ENCODE data around the gene TRNT1. TPM values are rescaled to one million over a fixed set of nuclear protein-coding genes. Genes with fewer than 3 reads are reported as not detected.

TRNT1 gene
- total RNA-seq, 1 donor = 22.4 TPM

DNA sequence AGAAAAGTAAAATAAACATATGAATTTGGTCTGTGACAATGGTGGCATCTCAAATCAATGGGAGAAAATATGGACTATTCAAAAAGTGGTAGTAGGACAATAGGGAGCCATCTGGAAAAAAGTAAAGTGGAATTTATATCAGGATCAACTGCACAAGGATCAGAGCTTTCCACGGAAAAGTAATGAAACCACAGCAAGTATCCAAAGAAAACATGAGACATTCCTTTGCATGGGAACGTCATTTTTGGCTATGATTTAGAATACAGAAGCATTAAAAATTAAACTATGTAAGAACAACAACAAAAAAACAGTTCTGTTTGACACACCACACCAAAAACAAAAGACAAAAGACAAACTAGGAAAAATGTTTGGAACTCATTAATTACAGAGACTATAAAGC, 34.1 kb downstream of the TRNT1 start:
- Histone ChIP-seq H3K27me3 (ENCODE audit: insufficient read depth, low read length) (no peaks in the 10 kb centered on the region), H3K4me1 (ENCODE audit: insufficient read depth, low read length) (peaks cover 6% of the 10 kb centered on the region), H3K27ac (ENCODE audit: low read depth, low read length) (peak overlapping the region; percentile 20), H3K4me2 (ENCODE audit: insufficient read depth, low read length) (no peak overlapping the region), H2AFZ (ENCODE audit: low read length) (no peak overlapping the region), H3K9me3 (ENCODE audit: low read depth, low read length) (no peaks in the 10 kb centered on the region), H3K79me2 (ENCODE audit: insufficient read depth, low read length) (no peaks in the 10 kb centered on the region), H4K20me1 (ENCODE audit: insufficient read depth, low read length) (no peaks in the 10 kb centered on the region), H3K36me3 (ENCODE audit: insufficient read depth, low read length) (peaks cover 35% of the 10 kb centered on the region), H3K4me3 (ENCODE audit: insufficient read depth, low read length) (no peak overlapping the region)
- no peak for DNase-seq (ENCODE audit: insufficient read length, low spot score, missing footprints)
- TF ChIP-seq, protein P1, sequence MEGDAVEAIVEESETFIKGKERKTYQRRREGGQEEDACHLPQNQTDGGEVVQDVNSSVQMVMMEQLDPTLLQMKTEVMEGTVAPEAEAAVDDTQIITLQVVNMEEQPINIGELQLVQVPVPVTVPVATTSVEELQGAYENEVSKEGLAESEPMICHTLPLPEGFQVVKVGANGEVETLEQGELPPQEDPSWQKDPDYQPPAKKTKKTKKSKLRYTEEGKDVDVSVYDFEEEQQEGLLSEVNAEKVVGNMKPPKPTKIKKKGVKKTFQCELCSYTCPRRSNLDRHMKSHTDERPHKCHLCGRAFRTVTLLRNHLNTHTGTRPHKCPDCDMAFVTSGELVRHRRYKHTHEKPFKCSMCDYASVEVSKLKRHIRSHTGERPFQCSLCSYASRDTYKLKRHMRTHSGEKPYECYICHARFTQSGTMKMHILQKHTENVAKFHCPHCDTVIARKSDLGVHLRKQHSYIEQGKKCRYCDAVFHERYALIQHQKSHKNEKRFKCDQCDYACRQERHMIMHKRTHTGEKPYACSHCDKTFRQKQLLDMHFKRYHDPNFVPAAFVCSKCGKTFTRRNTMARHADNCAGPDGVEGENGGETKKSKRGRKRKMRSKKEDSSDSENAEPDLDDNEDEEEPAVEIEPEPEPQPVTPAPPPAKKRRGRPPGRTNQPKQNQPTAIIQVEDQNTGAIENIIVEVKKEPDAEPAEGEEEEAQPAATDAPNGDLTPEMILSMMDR (IDR thresholded peaks at IDR 0.05; ENCODE audit: extremely low read depth, low read depth, low read length) = no peak

DNA sequence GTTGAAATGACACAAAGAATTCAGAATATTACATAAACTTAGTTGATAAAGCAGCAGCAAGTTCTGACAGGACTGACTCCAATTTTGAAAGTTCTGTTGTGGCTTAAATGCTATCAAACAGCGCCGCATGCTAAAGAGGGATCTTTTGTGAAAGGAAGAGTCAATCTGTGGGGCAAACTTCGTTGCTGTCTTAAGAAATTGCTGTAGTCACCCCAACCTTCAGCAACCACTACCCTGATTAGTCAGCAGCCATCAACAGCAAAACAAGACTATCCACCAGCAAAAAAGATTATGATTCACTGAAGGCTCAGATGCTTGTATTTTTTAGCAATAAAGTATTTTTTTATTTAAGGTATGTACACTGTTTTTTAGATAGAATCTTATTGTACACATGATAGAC, 38.5 kb downstream of the TRNT1 start:
- Histone ChIP-seq H3K36me3 (ENCODE audit: insufficient read depth, low read length) (peaks cover 41% of the 10 kb centered on the region), H4K20me1 (ENCODE audit: insufficient read depth, low read length) (no peaks in the 10 kb centered on the region), H3K79me2 (ENCODE audit: insufficient read depth, low read length) (no peaks in the 10 kb centered on the region), H3K27ac (ENCODE audit: low read depth, low read length) (no peak overlapping the region), H3K4me2 (ENCODE audit: insufficient read depth, low read length) (no peak overlapping the region), H3K4me3 (ENCODE audit: insufficient read depth, low read length) (no peak overlapping the region), H3K4me1 (ENCODE audit: insufficient read depth, low read length) (peaks cover 6% of the 10 kb centered on the region), H3K9me3 (ENCODE audit: low read depth, low read length) (no peaks in the 10 kb centered on the region), H2AFZ (ENCODE audit: low read length) (no peak overlapping the region), H3K27me3 (ENCODE audit: insufficient read depth, low read length) (no peaks in the 10 kb centered on the region)
- TF ChIP-seq, protein P1 (IDR thresholded peaks at IDR 0.05; ENCODE audit: extremely low read depth, low read depth, low read length) = no peak
- DNase-seq (ENCODE audit: insufficient read length, low spot score, missing footprints) = no peak

DNA sequence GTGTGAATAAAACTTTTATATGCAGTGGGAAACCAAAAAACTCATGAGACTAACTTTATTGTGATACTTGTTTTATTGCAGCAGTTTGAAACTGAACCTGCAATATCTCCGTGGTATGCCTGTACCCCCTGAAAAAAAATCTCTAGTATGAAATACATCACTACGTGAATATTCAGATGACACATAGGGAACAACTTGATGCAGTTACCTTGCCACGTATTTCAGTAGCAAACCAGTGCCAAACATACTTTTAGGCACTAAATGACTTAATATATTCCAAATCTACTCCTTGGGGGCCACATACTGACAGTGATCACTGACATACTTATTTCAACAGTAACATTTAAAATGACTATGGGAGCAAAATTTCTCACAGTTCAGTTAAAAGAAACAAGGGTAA, 38.9 kb downstream of the TRNT1 start:
- no peak for DNase-seq (ENCODE audit: insufficient read length, low spot score, missing footprints)
- H2AFZ ChIP-seq (ENCODE audit: low read length) = no peak overlapping the region
- no peak overlapping the region for H3K4me2 ChIP-seq (ENCODE audit: insufficient read depth, low read length)
- H3K27ac ChIP-seq (ENCODE audit: low read depth, low read length) = no peak overlapping the region
- peaks cover 5% of the 10 kb centered on the region for H3K4me1 ChIP-seq (ENCODE audit: insufficient read depth, low read length)
- H3K27me3 ChIP-seq (ENCODE audit: insufficient read depth, low read length) = no peaks in the 10 kb centered on the region
- H3K4me3 ChIP-seq (ENCODE audit: insufficient read depth, low read length) = no peak overlapping the region
- H4K20me1 ChIP-seq (ENCODE audit: insufficient read depth, low read length) = no peaks in the 10 kb centered on the region
- peaks cover 45% of the 10 kb centered on the region for H3K36me3 ChIP-seq (ENCODE audit: insufficient read depth, low read length)
- H3K9me3 ChIP-seq (ENCODE audit: low read depth, low read length) = no peaks in the 10 kb centered on the region
- TF ChIP-seq, protein P1 (IDR thresholded peaks at IDR 0.05; ENCODE audit: extremely low read depth, low read depth, low read length) = no peak
- no peaks in the 10 kb centered on the region for H3K79me2 ChIP-seq (ENCODE audit: insufficient read depth, low read length)

DNA sequence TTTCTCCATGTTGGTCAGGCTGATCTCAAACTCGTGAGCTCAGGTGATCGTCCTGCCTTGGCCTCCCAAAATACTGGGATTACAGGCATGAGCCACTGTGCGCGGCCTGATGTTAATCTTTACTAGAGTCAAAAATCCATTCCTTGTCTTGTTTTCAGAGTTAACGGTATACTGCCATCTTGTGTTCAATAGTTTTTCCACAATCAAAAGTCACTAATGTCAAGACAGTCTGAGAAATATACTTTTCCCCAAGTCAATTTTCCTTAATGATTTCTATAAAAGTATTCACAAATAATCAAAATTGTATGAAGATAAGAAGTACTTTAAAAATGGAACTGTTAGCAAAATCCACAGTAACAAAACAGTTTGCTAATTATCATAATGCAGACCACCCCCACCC, 44.3 kb downstream of the TRNT1 start:
- no peak overlapping the region for H3K4me2 ChIP-seq (ENCODE audit: insufficient read depth, low read length)
- H3K4me3 ChIP-seq (ENCODE audit: insufficient read depth, low read length) = no peak overlapping the region
- H3K79me2 ChIP-seq (ENCODE audit: insufficient read depth, low read length) = peaks cover 8% of the 10 kb centered on the region
- H3K9me3 ChIP-seq (ENCODE audit: low read depth, low read length) = no peaks in the 10 kb centered on the region
- no peaks in the 10 kb centered on the region for H4K20me1 ChIP-seq (ENCODE audit: insufficient read depth, low read length)
- no peak overlapping the region for H2AFZ ChIP-seq (ENCODE audit: low read length)
- no peak for DNase-seq (ENCODE audit: insufficient read length, low spot score, missing footprints)
- TF ChIP-seq, protein P1 (IDR thresholded peaks at IDR 0.05; ENCODE audit: extremely low read depth, low read depth, low read length) = peak; percentile 51
- peaks cover 41% of the 10 kb centered on the region for H3K36me3 ChIP-seq (ENCODE audit: insufficient read depth, low read length)
- H3K4me1 ChIP-seq (ENCODE audit: insufficient read depth, low read length) = no peaks in the 10 kb centered on the region
- H3K27ac ChIP-seq (ENCODE audit: low read depth, low read length) = no peak overlapping the region
- H3K27me3 ChIP-seq (ENCODE audit: insufficient read depth, low read length) = no peaks in the 10 kb centered on the region

Data from osteoblast (primary cell).